ENCODE results near the gene MLLT10. TPM values are rescaled to one million over a fixed set of nuclear protein-coding genes. Genes with fewer than 3 reads are reported as not detected.
"Not testable (repeated sequence)": the region's sequence is repeated elsewhere in the genome, so short reads cannot be mapped to it uniquely, and the experiment has no call there.

Gene MLLT10
- total RNA-seq, 4 donors from 2014 or later, result 33.4 to 58.1 (median 43.6) TPM

DNA sequence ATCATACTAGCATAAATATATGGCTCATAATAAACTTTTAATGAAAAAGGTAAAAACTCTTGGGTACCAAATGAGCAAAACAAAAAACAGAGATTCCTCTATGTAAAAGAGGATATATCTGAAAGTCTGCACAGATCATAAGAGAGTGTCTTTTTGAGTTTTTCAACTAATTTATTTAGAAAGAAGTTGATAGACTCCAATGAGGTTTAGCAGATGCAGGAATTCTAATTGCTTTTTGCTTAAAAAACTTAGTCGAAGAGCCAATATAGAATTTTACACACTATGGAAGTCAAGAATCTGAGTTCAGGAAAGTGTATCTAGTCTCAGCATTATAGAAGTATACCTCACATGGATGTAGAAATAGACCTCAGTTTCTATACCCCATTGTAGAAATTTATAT, 3.4 kb upstream of the MLLT10 start:
- TF ChIP-seq CTCF (IDR thresholded peaks at IDR 0.05), result no peak
- ATAC-seq (ENCODE audit: low FRiP score) (no peak), DNase-seq (ENCODE audit: low spot score) (no peak)

GRCh38 chr10:21531164-21531563, 2.9 kb upstream of the MLLT10 start:
- ATAC-seq (ENCODE audit: low FRiP score) (no peak), DNase-seq (ENCODE audit: low spot score) (no peak)
- TF ChIP-seq CTCF (IDR thresholded peaks at IDR 0.05), result no peak

GRCh38 chr10:21532694-21533466, 1.2 kb upstream of the MLLT10 start:
- no peak for TF ChIP-seq CTCF (IDR thresholded peaks at IDR 0.05)
- DNase-seq (ENCODE audit: low spot score) (no peak), ATAC-seq (ENCODE audit: low FRiP score) (no peak)

DNA sequence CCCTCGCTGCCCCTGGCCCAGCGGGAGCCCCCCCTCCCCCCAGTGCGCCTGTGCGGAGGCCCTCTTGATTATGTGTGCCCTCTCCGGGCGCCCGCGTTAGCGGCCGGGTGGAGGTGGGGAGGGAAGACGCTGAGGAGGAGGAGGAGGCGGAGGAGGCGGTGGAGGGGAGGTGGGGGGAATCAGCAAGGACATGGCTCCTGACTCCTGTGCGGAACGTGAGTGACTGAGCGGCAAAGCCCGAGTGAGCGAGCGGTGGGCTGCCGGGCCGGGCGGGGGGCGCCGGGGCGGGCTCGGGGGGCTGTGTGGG, 201 bp downstream of the MLLT10 start:
- no peak for TF ChIP-seq CTCF (IDR thresholded peaks at IDR 0.05)
- ATAC-seq (ENCODE audit: low FRiP score), result no peak

DNA sequence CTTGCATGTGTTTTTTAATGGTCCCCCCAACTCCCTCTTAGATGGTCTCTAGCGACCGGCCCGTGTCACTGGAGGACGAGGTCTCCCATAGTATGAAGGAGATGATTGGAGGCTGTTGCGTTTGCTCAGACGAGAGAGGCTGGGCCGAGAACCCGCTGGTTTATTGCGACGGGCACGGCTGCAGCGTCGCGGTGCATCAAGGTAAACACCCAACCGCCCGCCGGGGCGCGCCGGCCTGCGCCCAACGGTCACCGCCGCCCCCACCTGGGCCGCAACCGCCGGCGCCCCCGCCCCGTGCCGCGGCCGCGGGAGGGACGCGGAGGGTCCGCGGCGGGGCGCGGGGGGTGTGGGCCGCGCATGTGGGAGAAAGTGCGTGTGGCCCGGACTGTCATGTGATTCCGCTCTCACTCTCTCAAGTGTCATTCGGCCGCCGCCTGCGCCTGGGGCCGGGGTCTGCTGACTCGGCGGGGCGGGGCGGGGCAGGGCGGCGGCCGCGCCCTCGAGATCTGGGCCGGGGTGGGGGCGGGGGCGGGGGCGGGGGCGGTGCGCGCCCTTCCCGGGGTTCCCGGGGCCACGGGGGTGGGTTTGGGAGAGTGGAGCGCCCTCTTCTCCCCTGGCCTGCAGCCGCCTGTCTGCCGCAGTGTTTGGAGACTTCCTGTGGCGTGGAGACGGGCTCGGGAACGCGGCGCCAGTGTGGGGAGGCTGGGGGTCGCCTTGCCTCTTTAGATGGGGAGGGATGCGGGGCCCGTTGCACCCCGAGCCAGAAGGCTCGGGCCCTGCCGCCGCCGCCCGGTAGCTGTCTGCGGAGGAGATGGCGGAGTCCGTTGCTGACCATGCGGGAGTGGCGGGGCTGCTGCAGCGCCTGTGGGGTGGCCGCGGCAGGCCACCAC, 817 bp downstream of the MLLT10 start:
- no peak for DNase-seq (ENCODE audit: low spot score)
- ATAC-seq (ENCODE audit: low FRiP score), result peak; percentile 46
- no peak for TF ChIP-seq CTCF (IDR thresholded peaks at IDR 0.05)

More for the DNA sequence above, 201 bp downstream of the MLLT10 start:
- peak; percentile 37 for DNase-seq (ENCODE audit: low spot score)

GRCh38 chr10:21535494-21535965, 1.5 kb downstream of the MLLT10 start:
- no peak for TF ChIP-seq CTCF (IDR thresholded peaks at IDR 0.05)
- ATAC-seq (ENCODE audit: low FRiP score) (no peak), DNase-seq (ENCODE audit: low spot score) (no peak)

GRCh38 chr10:21535976-21536375, 1.9 kb downstream of the MLLT10 start:
- not testable (repeated sequence) for ATAC-seq (ENCODE audit: low FRiP score); DNase-seq (ENCODE audit: low spot score)

Measured in omental fat pad (tissue), 4 donors.